GM18508 (cell line): ENCODE data around the gene ROGDI.
"Not testable (repeated sequence)": the region's sequence is repeated elsewhere in the genome, so short reads cannot be mapped to it uniquely, and the experiment has no call there.

ENCODE experiments used
- ATAC-seq: cut with Tn5 transposase; IDR thresholded peaks from one replicate; pipeline ENCODE4 v1.9.1; 2021; ENCODE audit warnings: moderate number of reproducible peaks; ENCODE audit not compliant: insufficient read depth, unreplicated experiment

Gene ROGDI

DNA sequence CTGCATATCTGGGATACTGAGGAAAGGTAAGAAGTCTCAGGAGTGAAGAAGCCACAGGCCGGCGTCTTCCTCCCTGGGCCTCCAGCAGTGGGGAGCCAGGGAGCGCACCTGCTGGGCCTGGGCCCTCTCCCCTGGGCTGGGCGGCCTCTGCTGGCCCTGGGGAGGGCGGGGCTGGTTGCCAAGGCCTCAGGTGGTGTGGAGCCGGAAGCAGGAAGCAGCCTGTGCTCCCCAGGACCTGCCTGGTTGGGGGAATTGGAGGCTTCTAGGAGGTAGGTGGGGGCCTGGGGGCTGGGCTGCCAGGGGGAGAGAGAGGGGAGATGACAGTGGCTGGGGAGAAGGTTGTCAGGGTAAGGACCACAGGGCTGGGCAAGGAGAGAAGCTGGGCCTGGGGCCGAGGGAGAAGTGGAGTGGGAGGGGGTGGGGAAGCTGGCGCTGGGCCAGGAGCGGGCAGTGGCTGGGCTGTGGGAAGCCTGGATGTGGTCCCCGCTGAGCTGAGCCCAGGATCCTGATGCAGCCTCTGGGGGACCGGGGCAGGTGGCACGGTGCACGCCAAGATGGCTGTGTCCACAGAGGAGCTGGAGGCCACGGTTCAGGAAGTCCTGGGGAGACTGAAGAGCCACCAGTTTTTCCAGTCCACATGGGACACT, 7.1 kb downstream of the ROGDI start, which contains the start of gene SMIM22:
Gene SMIM22, plus strand, starts transcription at position 189 of the 647 bp plus-strand sequence. Its CDS starts 366 bp downstream, at position 555.
- ATAC-seq, result no peak

DNA sequence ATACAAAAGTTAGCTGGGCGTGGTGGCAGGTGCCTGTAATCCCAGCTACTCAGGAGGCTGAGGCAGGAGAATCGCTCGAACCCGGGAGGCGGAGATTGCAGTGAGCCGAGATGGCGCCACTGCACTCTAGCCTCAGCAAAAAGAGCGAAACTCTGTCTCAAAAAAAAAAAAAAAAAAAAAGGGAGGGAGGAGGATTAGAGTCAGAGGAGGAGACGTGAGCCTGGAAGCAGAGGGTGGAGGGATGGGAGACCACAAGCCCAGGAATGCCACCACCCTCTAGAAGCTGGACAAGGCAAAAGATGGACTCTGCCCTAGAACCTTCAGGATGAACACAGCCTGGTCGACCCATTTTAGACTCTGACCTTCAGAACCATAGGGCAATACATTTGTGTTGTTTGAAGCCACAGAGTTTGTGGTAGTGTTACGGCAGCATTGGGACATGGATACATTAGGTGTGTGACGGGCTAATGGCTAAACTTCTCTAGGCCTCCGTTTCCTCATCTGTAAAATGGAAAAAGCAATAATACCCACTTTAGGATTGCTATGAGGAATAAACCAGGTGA, 9.4 kb downstream of the ROGDI start:
- ATAC-seq, result no peak

DNA sequence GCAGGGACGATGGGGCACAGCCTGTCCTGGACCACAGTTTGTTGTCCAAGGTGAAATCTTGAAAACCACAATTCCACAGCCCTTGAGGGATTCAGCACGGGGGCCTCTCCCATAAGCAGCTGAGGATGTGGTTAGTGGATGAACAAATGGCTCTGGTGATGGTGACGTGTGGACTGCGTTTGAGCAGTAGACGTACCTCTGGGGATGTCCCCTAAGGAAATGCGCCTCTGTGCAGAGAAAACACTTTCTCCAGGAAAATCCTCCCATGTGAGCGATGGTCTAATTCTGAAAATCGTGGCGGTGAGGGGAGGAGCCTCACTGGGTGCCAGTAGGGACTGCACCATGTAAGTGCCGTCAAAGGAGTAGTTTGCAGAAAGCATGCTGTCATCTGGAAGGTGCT, 11.6 kb downstream of the ROGDI start:
- no peak for ATAC-seq

DNA sequence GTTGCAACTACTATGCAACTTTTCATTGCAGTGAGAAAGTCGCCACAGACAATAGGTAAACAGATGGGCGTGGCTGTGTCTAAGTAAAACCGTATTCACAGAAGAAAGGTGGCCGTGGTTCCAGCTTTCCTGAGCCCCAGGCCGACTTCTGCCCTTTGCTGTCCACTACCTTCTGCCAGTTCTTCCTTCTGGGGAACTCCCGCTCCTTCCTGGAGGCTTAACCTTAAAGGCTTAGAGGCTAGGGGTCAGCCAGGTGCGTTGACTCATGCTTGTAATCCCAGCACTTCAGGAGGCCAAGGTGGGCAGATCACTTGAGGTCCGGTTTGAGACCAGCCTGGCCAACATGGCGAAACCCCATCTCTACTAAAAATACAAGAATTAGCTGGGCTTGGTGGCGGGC, 12.2 kb downstream of the ROGDI start:
- ATAC-seq, result no peak

DNA sequence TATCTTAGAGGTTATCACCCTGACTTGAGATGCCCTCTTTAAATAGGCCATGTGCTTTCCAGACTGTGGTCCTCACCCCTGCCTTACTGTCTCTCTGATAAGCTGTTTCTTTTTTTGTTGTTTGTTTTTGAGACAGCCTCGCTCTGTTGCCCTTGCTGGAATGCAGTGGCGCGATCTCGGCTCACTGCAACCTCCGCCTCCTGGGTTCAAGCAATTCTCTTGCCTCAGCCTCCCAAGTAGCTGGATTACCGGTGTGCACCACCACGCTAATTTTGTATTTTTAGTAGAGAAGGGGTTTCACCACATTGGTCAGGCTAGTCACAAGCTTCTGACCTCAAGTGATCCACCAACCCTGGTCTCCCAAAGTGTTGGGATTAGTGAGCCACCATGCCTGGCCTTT, 13.5 kb downstream of the ROGDI start:
- ATAC-seq, result no peak

DNA sequence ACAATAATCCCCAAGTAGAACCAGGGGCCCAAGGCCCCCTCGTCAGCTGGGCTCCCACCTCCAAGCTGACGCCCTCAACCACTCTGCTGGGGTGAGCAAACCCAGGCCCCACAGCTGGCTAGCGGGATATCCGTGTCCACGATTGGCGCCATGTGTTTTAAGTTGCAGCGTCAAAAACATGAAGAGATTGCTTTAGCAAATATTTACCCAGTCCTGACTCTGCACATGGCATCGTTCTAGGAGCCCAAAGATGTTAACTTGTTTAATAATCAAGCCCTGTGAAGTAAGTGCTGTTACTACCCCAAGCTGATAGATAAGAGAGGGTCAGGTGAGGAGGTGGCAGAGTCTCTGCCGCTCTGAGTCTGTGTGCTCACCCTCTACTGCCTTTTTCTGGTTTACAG, 13.9 kb downstream of the ROGDI start:
- ATAC-seq, result no peak

DNA sequence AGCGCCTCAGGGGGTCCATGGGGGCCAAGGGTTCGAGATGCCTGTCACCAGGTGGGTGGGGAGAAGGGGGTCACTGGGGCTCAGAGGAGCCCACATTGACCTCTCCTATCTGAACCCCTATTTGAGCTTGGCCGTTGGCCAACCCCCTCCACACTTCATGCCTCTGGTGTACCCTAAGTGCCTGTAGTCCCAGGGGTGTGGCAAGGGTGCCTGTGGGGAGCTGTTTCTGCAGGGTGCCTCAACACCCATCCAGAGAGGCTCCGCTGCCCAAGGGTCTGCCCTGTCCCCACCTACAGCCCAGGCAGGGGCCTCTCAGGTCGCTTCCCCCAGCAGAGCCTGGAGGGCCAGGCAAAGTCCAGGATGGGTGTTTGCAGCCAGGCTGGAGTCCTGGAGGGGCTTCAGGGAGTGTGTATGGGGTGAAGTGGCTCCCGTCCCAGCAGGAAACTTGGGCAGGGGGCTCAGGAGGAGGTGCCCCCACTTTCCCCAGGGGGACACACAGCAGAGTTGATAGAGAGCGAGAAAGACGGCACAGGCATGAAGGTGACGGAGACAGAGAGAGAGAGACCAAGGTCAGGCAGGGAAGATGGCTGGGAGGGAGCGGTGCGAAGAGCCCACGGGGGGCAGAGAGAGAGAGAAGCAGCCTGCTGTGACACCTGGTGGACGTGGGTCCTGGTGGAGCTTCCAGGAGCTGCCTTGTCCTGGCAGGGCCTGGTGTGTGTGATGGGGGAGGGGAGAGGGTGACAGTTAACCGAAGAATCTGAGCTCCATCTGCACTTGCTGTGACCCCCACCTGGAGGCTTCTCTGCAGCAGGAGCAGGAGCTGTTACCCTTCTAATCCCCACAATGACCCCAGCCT, 14.6 kb downstream of the ROGDI start, which contains the start of gene SEPTIN12:
Gene SEPTIN12, minus strand, starts transcription at position 719 of the 856 bp plus-strand sequence. Its CDS starts 700 bp downstream, at position 19.
- no peak for ATAC-seq

DNA sequence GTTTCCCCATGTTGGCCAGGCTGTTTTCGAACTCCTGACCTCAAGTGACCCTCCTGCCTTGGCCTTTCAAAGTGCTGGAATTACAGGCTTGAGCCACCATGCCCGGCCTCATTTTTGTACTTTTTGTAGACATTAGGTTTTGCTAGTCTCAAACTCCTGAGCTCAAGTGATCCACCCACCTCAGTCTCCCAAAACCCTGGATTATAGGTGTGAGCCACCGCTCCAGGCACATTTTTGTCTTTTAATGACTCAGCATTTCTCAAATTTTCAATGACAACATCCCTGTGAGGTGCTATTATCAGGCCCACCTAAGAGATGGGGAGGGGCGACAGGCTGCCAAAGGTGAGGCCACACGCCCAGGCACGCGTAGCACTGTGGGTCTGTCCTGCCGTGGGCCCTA, 15.4 kb downstream of the ROGDI start:
- ATAC-seq, result no peak

DNA sequence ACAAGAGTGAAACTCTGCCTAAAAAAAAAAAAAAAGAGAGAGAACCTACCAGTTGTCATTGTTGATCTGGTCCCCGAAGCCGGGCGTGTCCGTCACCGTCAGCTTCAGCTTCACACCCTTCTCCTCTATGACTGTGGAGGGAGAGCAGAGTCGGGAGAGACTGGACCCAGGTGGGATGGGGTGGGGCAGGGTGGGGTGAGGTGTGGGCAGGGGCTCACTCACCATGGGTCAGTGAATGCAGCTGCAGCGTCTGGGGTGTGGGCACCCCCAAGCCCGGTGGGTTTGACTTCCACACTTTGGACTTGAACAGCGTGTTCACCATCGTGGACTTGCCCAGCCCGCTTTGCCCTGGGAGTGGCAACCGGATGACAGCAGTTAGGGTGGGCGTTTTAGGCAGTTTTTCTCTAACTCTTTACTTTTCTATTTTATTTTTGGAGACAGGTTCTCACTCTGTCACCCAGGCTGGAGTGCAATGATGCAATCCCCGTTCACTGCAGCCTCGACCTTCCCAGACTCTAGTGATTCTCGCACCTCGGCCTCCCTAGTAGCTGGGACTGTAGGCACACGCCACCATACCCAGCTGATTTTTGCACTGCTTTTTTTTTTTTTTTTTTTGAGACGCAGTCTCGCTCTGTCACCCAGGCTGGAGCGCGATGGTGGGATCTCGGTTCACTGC, 16.5 kb downstream of the ROGDI start:
- ATAC-seq, result no peak

DNA sequence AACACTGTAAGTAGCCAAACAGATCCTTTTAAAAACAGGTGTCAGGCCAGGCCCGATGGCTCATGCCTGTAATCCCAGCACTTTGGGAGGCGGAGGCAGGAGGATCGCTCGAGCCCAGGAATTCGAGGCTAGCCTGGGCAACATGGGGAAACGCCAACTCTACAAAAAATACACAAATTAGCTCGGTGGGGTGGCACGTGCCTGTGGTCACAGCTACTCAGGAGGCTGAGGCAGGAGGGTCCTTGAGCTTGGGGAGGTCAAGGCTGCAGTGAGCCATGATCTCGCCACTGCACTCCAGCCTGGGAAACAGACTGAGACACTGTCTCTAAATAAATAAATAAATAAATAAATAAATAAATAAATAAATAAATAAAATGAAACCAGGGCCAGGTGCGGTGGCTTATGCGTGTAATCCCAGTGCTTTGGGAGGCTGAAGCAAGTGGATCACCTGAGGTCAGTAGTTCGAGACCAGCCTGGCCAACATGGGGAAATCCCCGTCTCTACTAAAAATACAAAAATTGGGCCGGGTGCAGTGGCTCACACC, 17.9 kb downstream of the ROGDI start:
- not testable (repeated sequence) for ATAC-seq

DNA sequence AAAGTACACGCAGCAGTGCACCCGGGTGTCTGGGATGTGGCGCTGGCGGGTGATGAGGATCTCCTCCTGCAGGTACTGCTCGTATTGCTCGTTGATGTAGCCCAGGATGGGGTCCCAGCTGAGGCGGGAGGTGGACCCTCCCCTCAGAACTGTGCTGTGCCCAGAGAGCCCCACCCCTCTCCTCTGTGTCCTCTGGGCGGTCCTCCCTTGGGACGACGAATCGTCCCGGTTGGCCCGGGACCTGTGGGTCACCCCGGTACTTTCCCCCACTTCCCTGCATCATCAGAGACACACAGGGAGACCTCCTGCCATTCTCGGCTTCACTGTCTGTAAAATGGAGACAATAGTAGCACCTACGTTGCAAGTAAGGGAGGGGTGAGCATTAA, 18.5 kb downstream of the ROGDI start:
- no peak for ATAC-seq

DNA sequence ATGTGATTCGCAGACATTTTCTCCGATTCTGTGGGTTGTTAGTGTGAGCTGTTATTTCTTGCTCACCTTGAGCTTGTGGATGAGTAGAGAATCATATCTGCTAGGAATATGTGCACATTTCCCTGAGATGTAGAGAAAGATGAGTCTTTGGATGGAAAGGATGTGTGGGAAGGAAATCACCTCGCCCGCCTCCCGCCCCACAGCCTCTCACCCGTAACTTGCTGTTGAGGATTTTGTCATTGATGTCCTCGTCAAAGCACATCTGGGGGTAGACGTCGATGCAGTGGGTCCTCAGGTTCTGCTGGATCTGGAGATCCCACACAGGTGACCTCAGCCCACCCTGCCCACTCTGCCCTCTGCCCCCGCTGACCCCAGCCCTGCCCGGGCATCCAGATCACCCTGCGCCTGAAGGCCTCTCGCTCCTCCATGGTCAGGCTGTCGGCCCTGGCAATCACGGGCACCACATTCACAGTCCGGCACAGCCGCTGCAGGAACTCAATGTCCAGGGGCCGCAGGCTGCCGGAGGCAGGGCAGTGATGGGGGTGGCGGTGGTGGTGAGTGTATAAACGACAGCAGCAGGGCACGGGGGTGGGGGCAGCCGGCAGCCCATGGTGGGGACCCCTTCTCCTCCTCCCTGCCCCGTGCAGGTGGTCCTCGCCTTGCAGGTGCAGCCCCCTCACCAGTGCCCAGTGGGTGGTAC, 19.0 kb downstream of the ROGDI start:
- ATAC-seq, result no peak

DNA sequence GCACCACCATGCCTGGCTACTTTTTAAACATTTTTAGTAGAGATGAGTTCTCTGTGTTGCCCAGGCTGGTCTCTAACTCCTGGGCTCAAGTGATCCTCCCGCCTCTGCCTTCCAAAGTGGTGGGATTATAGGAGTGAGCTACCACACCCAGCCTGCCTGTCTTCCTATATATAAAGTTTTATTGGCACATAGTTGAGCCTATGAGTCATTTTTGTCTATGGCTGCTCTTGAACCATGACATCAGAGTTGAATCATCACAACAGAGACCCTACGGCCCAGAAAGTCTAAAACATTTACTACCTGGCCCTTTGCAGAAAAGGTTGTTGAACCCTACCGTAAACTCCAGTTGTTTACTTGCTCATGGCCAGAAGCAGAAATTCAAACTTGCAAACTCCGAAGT, 22.2 kb downstream of the ROGDI start:
- ATAC-seq, result no peak

DNA sequence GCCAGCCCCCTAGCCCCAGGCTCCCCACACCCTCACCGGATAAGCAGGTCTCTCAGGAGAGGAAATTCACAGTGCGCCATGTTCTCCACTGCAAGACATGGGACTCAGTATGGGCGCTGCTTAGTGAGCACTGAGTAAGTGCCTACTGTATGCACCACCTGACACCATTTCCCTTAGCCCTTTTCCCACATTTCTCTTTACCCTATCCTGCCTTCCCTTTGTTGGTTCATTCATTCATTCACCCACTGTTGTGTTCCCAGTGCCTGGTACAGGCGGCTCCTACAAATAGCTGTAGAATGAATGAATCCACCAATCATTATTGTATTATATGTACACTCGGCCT, 24.4 kb downstream of the ROGDI start:
- ATAC-seq, result no peak

DNA sequence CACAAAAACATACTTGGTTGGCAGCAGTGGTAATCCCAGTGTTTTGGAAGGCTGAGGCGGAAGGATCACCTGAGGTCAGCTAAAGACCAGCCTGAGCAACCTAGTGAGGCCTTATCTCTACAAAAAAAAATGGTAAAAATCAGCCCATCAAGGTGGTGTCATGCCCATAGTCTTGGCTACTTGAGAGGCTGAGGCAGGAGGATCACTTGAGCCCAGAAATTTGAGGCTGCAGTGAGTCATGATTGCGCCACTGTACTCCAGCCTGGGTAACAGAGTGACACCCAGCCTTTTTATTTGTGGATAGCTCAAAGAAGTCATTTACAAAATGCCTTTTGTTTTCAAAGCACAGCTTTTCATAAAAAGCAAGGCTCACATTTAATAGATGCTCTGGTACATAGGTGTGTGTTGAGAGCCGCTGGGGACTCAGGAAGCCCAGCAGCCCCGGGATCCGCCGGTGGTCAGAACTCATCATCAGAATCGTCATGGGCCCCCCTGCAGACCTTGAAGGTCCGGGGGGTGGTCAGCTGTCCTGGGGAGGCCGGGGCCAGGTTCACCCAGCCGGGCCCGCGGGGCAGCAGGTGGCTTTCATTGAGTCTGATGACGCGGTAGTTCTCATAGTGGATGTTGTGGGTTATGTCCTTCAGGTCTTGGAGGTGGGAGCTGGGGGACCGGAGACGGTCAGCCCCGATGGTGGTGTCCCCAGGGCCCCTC, 24.9 kb downstream of the ROGDI start:
- no peak for ATAC-seq

DNA sequence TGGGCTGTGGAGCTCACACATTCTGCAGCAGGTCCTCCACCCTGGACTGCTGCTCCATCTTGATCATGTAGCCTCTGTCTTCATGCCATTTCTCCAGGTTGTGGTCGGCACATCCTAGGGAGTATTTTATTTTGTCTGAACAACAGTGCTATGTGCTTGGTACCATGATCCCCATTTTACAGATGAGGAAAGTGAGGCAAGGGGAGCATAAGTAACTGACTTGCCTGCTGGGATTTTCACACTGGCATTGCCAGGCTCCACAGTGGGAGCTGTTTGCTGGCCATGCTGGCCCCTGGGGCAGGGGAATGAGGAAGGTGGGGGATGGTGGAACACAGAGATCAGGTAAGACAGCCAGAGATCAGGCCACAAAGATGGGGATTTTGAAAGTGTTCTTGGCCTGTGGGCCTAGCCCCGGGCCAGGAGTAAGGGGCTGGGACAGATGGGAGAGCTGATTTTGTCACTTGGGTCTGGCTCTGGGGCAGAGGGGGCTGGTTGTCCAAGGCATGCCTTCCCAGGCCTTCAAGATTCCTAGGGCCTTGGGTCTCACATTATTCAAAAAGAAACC, 26.2 kb downstream of the ROGDI start:
- ATAC-seq, result no peak

DNA sequence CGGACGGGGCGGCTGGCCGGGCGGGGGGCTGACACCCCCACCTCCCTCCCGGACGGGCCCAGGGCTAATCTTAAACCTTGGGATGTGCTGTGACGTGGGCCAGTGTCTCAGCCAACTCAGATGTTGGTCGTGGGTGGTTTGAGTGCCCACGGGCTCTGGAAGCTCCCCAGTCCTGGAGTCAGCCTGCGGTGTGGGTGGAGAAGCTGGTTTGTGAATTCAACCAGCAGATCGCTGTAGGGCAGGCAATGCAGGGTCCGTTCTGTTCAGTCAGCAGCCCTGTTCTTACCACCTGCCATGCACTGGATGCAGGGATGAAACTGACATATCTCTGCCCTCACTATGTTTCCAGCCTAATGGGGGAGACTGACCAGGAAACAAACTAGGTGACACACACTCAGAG, 27.4 kb downstream of the ROGDI start:
- ATAC-seq, result no peak

DNA sequence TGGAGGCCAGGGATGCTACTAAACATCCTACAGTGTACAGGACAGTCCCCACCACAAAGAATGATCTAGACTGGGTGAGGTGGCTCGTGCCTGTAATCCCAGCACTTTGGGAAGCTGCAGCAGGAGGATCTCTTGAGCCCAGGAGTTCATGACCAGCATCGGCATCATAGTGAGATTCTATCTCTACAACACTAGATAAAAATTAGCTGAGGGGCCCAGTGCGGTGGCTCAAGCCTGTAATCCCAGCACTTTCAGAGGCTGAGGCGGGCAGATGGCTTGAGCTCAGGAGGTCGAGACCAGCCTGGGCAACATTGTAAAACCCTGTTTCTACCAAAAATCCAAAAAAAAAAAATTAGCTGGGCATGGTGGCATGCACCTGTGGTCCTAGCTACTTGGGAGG, 30.1 kb downstream of the ROGDI start:
- no peak for ATAC-seq

DNA sequence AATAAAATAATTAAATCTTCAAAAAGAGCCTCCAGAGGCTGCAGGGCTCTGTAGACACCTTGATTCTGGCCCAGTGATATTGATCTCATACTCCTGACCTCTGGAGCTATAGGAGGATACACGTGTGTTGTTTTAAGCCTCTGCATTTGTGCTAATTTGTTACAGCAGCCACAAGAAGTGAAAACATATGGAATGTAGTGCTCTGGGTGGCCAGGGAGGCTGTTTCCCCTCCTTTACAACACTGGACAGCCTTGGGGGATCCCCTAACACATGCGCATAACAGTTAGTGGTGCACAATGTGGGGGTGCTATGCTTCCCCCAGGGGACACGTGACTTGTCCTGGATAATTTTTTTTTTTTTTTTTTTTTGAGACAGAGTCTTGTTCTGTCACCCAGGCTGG, 30.8 kb downstream of the ROGDI start:
- ATAC-seq, result no peak
